Neural cell (in vitro differentiated cells): ENCODE measurements around the gene GRM4.
A peak's percentile ranks its signal among the peaks of the same experiment; 100 is the strongest.

ENCODE experiments used
- EZH2 ChIP-seq: fragments of 200-600, 300-800 bp; shearing (Covaris generic), sonication (generic); IDR thresholded peaks from 2 replicates; pipeline ENCODE4 v1.6.1; 2014; ENCODE audit warnings: antibody characterized with exemption, low read length, borderline replicate concordance, mild to moderate bottlenecking; ENCODE audit not compliant: insufficient read depth, poor library complexity, severe bottlenecking
- POLR2AphosphoS5 ChIP-seq: IDR thresholded peaks from 2 replicates; pipeline ENCODE4 v1.6.1; 2012
- TF ChIP-seq, protein P1 (sequence below): fragments of 450-650 bp; IDR thresholded peaks from 2 replicates; pipeline ENCODE4 v1.5.1; 2014; ENCODE audit warnings: antibody characterized with exemption, mild to moderate bottlenecking, moderate library complexity; ENCODE audit not compliant: poor library complexity, severe bottlenecking

DNA sequence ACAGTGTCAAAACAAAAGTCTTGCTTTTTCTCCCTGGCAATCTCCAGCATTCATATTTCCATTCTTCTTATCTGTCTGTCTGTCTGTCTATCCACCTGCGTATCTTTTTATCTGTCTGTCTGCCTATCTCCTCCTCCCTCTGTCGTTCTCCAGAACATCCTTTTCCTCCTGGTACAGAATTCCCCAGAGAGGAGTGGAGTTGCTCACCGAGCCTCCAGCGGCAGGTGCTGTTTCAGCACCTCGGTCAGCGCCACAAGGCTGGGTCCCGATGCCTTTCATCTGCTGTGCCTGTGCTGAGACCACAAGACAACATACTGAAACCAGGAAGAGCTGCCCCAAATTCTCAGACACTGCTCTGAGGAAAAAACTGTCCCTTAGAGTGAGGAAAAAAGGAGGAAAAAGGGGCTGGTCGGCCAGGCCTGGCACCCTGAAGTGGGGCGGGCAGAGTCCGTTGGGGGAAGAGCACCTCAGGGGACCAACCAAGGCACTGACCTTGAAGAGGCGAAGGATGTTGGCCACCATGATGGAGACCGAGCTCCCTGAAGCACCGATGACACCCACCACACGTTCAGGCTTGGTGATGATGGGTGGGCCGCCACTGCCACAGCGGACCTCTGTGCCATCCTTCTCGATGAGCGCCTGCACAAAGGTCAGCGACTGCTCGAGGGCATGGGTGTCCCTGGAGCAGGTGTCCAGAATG is 13.3 kb downstream of the GRM4 start:
- TF ChIP-seq, protein P1, sequence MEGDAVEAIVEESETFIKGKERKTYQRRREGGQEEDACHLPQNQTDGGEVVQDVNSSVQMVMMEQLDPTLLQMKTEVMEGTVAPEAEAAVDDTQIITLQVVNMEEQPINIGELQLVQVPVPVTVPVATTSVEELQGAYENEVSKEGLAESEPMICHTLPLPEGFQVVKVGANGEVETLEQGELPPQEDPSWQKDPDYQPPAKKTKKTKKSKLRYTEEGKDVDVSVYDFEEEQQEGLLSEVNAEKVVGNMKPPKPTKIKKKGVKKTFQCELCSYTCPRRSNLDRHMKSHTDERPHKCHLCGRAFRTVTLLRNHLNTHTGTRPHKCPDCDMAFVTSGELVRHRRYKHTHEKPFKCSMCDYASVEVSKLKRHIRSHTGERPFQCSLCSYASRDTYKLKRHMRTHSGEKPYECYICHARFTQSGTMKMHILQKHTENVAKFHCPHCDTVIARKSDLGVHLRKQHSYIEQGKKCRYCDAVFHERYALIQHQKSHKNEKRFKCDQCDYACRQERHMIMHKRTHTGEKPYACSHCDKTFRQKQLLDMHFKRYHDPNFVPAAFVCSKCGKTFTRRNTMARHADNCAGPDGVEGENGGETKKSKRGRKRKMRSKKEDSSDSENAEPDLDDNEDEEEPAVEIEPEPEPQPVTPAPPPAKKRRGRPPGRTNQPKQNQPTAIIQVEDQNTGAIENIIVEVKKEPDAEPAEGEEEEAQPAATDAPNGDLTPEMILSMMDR: peak; percentile 44
- TF ChIP-seq POLR2AphosphoS5 (no peak), EZH2 (no peak)
